SK-N-SH (cell line): ENCODE results near the gene PDE6B. TPM values are rescaled to one million over a fixed set of nuclear protein-coding genes. Genes with fewer than 3 reads are reported as not detected.

Source experiments
- CTCF ChIA-PET: fragments of 300-600, 350-600 bp; formaldehyde crosslinking; extraction: SDS; loops from one replicate; lab custom pipeline; 2021; lab: Yijun Ruan, JAX
- POLR2A ChIA-PET: fragments of 350-600 bp; sonication (Branson Sonifier 250); formaldehyde crosslinking; extraction: SDS; loops from one replicate; lab custom pipeline; 2020; ENCODE audit warnings: antibody characterized with exemption, inconsistent platforms; lab: Yijun Ruan, JAX
- DNase-seq: peaks from one replicate; pipeline ENCODE4 v3.0.0; 2012
- H2AFZ ChIP-seq: fragments of 200-600 bp; sonication (generic); 2 replicates; pipeline ENCODE4 v1.8.1; 2016; ENCODE audit warnings: antibody characterized with exemption, mild to moderate bottlenecking, low read depth
- H3F3A ChIP-seq: fragments of 200-600 bp; sonication (generic); replicated peaks from 2 replicates; pipeline ENCODE3; 2016; ENCODE audit warnings: antibody characterized with exemption, mild to moderate bottlenecking; ENCODE audit not compliant: insufficient read depth
- H3K27ac ChIP-seq, 2 experiments: fragments of 200-500 bp in 1 of 2; fragments of 200-600 bp in 1 of 2; sonication (Bioruptor generic) in 1 of 2; sonication (generic), shearing (Covaris generic) in 1 of 2; 2 replicates each; pipeline versions ENCODE4 v1.5.1 to v1.6.1; 2014 to 2016; ENCODE audit warnings: low read depth in 2 of 2, inconsistent platforms in 1 of 2, low read length in 1 of 2, mild to moderate bottlenecking in 1 of 2, mixed read lengths in 1 of 2
- H3K27me3 ChIP-seq: fragments of 200-600 bp; sonication (generic), shearing (Covaris generic); 2 replicates; pipeline ENCODE4 v1.6.1; 2016; ENCODE audit warnings: mixed run types; ENCODE audit not compliant: insufficient read depth
- H3K36me3 ChIP-seq, 2 experiments: fragments of 200-500 bp in 1 of 2; fragments of 200-600 bp in 1 of 2; sonication (Bioruptor generic) in 1 of 2; sonication (generic) in 1 of 2; replicated peaks in 1 of 2; 2 replicates each; pipeline versions ENCODE3 to v1.5.1; 2014 to 2016; ENCODE audit warnings: low read length in 1 of 2, mild to moderate bottlenecking in 1 of 2; ENCODE audit not compliant: insufficient read depth in 2 of 2, control insufficient read depth in 1 of 2
- H3K4me1 ChIP-seq, 2 experiments: fragments of 200-500 bp in 1 of 2; fragments of 200-600 bp in 1 of 2; sonication (Bioruptor generic) in 1 of 2; sonication (generic), shearing (Covaris generic) in 1 of 2; 2 replicates each; pipeline versions ENCODE4 v1.5.1 to v1.6.1; 2014 to 2016; ENCODE audit warnings: low read depth in 1 of 2, low read length in 1 of 2, mixed run types in 1 of 2; ENCODE audit not compliant: insufficient read depth in 2 of 2, control insufficient read depth in 1 of 2
- H3K4me2 ChIP-seq: fragments of 200-600 bp; sonication (generic), shearing (Covaris generic); 2 replicates; pipeline ENCODE4 v1.6.1; 2017; ENCODE audit warnings: mixed run types
- H3K4me3 ChIP-seq, 2 experiments: fragments of 200-500 bp in 1 of 2; fragments of 200-600 bp in 1 of 2; sonication (Bioruptor generic) in 1 of 2; sonication (generic), shearing (Covaris generic) in 1 of 2; 2 replicates each; pipeline versions ENCODE4 v1.5.1 to v1.8.1; 2014 to 2016; ENCODE audit warnings: low read depth in 2 of 2, inconsistent platforms in 1 of 2, low read length in 1 of 2, mild to moderate bottlenecking in 1 of 2, mixed read lengths in 1 of 2, moderate library complexity in 1 of 2
- H3K79me2 ChIP-seq: fragments of 200-600 bp; sonication (generic); 2 replicates; pipeline ENCODE4 v1.8.1; 2017; ENCODE audit warnings: mild to moderate bottlenecking; ENCODE audit not compliant: insufficient read depth
- H3K9ac ChIP-seq: fragments of 200-600 bp; sonication (generic); 2 replicates; pipeline ENCODE4 v1.6.1; 2017; ENCODE audit warnings: mixed run types
- H3K9me2 ChIP-seq: fragments of 200-600 bp; sonication (generic); 2 replicates; pipeline ENCODE4 v1.6.1; 2017; ENCODE audit warnings: mixed run types
- H3K9me3 ChIP-seq: fragments of 200-600 bp; sonication (generic); 2 replicates; pipeline ENCODE4 v1.6.1; 2017; ENCODE audit warnings: mixed run types, mild to moderate bottlenecking, moderate library complexity
- H4K20me1 ChIP-seq: fragments of 200-600 bp; sonication (generic); 2 replicates; pipeline ENCODE4 v1.6.1; 2017; ENCODE audit warnings: mild to moderate bottlenecking, mixed run types; ENCODE audit not compliant: insufficient read depth
- ELF1 ChIP-seq: IDR thresholded peaks from 2 replicates; pipeline ENCODE4 v1.4.0; 2012
- EP300 ChIP-seq, 2 experiments: IDR thresholded peaks; 2 replicates each; pipeline versions ENCODE4 v1.4.0 to v1.6.1; 2012; ENCODE audit warnings: borderline replicate concordance in 1 of 2, low read depth in 1 of 2, low read length in 1 of 2
- FOSL2 ChIP-seq: IDR thresholded peaks from 2 replicates; pipeline ENCODE4 v1.4.0; 2012; ENCODE audit warnings: low read depth, mild to moderate bottlenecking, moderate library complexity, borderline replicate concordance
- FOXJ3 ChIP-seq: sonication (generic); formaldehyde crosslinking; IDR thresholded peaks from 2 replicates; pipeline ENCODE4 v1.5.1; 2020; ENCODE audit warnings: mild to moderate bottlenecking, missing genetic modification reagents
- FOXM1 ChIP-seq: IDR thresholded peaks from 2 replicates; pipeline ENCODE4 v1.4.0; 2012; ENCODE audit warnings: low read depth, mild to moderate bottlenecking
- GABPA ChIP-seq: IDR thresholded peaks from 2 replicates; pipeline ENCODE4 v1.4.0; 2012; ENCODE audit warnings: low read depth, mild to moderate bottlenecking
- JUND ChIP-seq: IDR thresholded peaks from 2 replicates; pipeline ENCODE4 v1.4.0; 2012
- MAX ChIP-seq: IDR thresholded peaks from 2 replicates; pipeline ENCODE4 v1.4.0; 2012; ENCODE audit warnings: low read depth
- NRF1 ChIP-seq: IDR thresholded peaks from 2 replicates; pipeline ENCODE4 v1.6.1; 2012; ENCODE audit warnings: low read depth, mild to moderate bottlenecking, low read length
- REST ChIP-seq: IDR thresholded peaks from 2 replicates; pipeline ENCODE4 v1.6.1; 2012; ENCODE audit warnings: mild to moderate bottlenecking, low read depth, low read length, moderate library complexity
- TAF1 ChIP-seq: IDR thresholded peaks from 2 replicates; pipeline ENCODE4 v1.6.1; 2012; ENCODE audit warnings: low read depth, mild to moderate bottlenecking, low read length, moderate library complexity, borderline replicate concordance
- TCF12 ChIP-seq: IDR thresholded peaks from 2 replicates; pipeline ENCODE4 v1.4.0; 2012
- TEAD4 ChIP-seq: IDR thresholded peaks from 2 replicates; pipeline ENCODE4 v1.4.0; 2012; ENCODE audit warnings: mild to moderate bottlenecking, borderline replicate concordance; ENCODE audit not compliant: insufficient read depth
- ZBTB33 ChIP-seq: IDR thresholded peaks from 2 replicates; pipeline ENCODE4 v1.4.0; 2012; ENCODE audit warnings: low read depth, borderline replicate concordance
- WGBS: methylation state at CpG from one replicate; pipeline ENCODE4 v1.1.6; 2017; ENCODE audit warnings: low lambda C conversion rate; 5-methylcytosine and 5-hydroxymethylcytosine counted together
- polyA plus RNA-seq, 3 experiments: library from polyadenylated mRNA; depleted of rRNA; stranded (reverse); fragments of >200 nt; gene quantifications; 2 replicates each; pipeline ENCODE4 v1.2.3, GENCODE V29; 2012

Gene PDE6B
- polyA plus RNA-seq, 1 of the 3 experiments (the other 2 are of a cell fraction): 1.2 TPM

GRCh38 chr4:659851-660250, 34.5 kb downstream of the PDE6B start:
- H3K36me3 ChIP-seq: no peaks in the 10 kb centered on the region
- no peaks in the 10 kb centered on the region for H3K9me2 ChIP-seq
- H2AFZ ChIP-seq: no peak overlapping the region
- H3K4me3 ChIP-seq: no peak overlapping the region
- H3F3A ChIP-seq: no peaks in the 10 kb centered on the region
- no peaks in the 10 kb centered on the region for H3K27me3 ChIP-seq
- 84% methylated on average over 3 of the region's 8 CpGs for WGBS
- no peaks in the 10 kb centered on the region for H3K79me2 ChIP-seq
- ChIA-PET POLR2A (no interaction called here), CTCF (no interaction called here)
- no peaks in the 10 kb centered on the region for H4K20me1 ChIP-seq
- DNase-seq: no peak
- no peak overlapping the region for H3K4me2 ChIP-seq
- H3K4me1 ChIP-seq: peaks cover 0 to 21% of the 10 kb centered on the region in 2 experiments; a peak in 1 of 4 replicates
- TF ChIP-seq REST (no peak), ELF1 (no peak), TAF1 (no peak), FOXJ3 (CRISPR knock-in tag) (no peak), EP300 (IDR thresholded peaks at IDR 0.05; ENCODE audit: borderline replicate concordance in 1 of 2, low read depth in 1 of 2, low read length in 1 of 2) (no peak), NRF1 (no peak), GABPA (no peak), TEAD4 (no peak)
- TF ChIP-seq, all 33 proteins: peak for 0
- no peak overlapping the region for H3K27ac ChIP-seq
- H3K9me3 ChIP-seq: no peaks in the 10 kb centered on the region
- no peak overlapping the region for H3K9ac ChIP-seq

- no peak overlapping the region for H3K4me3 ChIP-seq
- no peak overlapping the region for H3K27ac ChIP-seq
- no peak overlapping the region for H3K9ac ChIP-seq
- H3K79me2 ChIP-seq: no peaks in the 10 kb centered on the region
- H3K27me3 ChIP-seq: no peaks in the 10 kb centered on the region
- no peaks in the 10 kb centered on the region for H3K9me3 ChIP-seq
- ChIA-PET POLR2A (no interaction called here), CTCF (no interaction called here)
- 65% methylated on average over 10 of the region's 10 CpGs for WGBS
- H3K36me3 ChIP-seq: no peaks in the 10 kb centered on the region
- no peak for DNase-seq
- no peaks in the 10 kb centered on the region for H4K20me1 ChIP-seq
- no peaks in the 10 kb centered on the region for H3K9me2 ChIP-seq
- H3K4me2 ChIP-seq: no peak overlapping the region
- H2AFZ ChIP-seq: no peak overlapping the region
- TF ChIP-seq EP300 (IDR thresholded peaks at IDR 0.05; ENCODE audit: borderline replicate concordance in 1 of 2, low read depth in 1 of 2, low read length in 1 of 2) (no peak), JUND (no peak), FOXM1 (no peak), FOSL2 (no peak), TCF12 (no peak), ZBTB33 (no peak), MAX (no peak)
- H3F3A ChIP-seq: no peaks in the 10 kb centered on the region
- peaks cover 0 to 26% of the 10 kb centered on the region in 2 experiments; a peak in 1 of 4 replicates for H3K4me1 ChIP-seq
Measured at GRCh38 chr4:660401-660800, 35.0 kb downstream of the PDE6B start.
